ENCODE data around the gene EPB41L5. TPM values are rescaled to one million over a fixed set of nuclear protein-coding genes. Genes with fewer than 3 reads are reported as not detected.
"Not testable (repeated sequence)": the region's sequence is repeated elsewhere in the genome, so short reads cannot be mapped to it uniquely, and the experiment has no call there.

EPB41L5 gene
- 10 to 100 TPM; 11.4 to 42.9 (median 14.5) TPM for total RNA-seq

DNA sequence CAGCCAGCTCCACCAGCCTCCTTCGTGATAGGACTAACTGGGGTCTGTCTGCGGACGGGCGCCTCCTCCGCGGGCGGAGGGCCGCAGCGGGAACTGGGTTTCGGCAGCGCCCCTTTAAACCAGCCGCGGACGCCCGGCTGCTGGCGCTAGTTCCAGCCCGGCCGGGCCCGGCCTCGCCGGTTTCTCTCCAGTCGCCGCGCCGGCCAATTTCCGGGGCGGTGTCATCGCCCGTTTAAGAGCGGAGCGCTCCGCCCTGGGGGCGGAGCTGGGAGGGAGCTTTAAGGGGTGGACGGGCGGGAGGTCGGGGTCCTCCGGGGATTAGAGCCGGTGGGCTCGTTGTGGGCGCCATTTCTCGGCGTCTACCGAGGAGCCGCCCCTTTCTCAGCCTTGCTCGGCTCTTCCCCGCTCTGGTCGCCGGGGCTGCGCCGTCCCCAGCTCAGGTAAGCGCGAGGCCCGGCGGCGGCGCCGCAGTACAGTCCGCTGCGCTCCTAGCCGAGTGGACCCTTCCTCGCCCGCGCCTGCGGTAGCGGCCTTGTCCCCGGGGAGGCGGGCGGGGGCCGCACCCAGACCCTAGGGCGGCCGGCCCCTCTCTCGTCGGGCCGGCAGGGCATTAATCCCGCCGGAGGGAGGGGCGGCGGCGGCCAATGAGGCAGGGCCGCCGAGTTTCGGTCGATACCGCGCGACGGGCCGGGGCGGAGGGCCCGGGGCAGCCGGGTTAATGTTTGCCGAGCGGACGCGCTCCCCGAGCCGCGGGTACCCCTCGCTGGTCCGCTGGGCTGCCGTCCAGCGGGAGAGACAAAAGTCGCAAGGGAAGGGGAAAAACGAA is at the start of gene EPB41L5:
TSS of gene EPB41L5 (plus strand) at position 307 of the 826 bp plus-strand sequence. CDS start 6,008 bp downstream, outside the sequence.
- 0 to 1% methylated on average over 38 to 82 of the region's 104 CpGs for WGBS, 2 donors
- H3K27ac ChIP-seq, result peak within 1 kb of the TSS; percentile 72 to 92 (median 83)
- peak; percentile 81 to 84 for DNase-seq (ENCODE audit: low spot score in 2 of 2)

DNA sequence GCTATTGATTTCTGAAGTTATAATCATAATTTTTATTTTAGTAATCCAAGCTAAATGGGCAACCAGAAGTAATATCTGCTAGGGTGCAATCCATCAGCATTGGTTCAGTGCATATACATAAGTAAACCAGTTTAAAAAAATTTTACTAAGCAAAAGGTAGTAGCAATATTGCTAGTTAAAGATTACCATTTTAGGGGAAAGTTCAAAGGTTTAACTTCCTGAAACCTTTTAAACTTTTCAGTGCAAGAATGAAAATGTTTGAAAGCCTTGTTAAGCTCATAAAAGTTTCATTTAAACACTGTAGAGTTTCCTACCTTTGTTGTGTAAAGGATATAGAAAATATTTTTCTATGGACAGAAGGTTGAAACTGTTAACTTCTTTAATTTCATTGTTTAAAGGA is 31.0 kb upstream of the EPB41L5 start:
- DNase-seq (ENCODE audit: low spot score in 2 of 2), result no peak
- no peaks in the 10 kb centered on the region for H3K27me3 ChIP-seq
- H3K36me3 ChIP-seq, result peaks cover 0 to 7% (median 0%) of the 10 kb centered on the region in 3 donors
- H3K27ac ChIP-seq, result no peak overlapping the region
- H3K4me3 ChIP-seq, result no peak overlapping the region
- TF ChIP-seq EP300 (IDR thresholded peaks at IDR 0.05) (no peak), POLR2A (IDR thresholded peaks at IDR 0.05) (no peak)
- TF ChIP-seq, protein P1, sequence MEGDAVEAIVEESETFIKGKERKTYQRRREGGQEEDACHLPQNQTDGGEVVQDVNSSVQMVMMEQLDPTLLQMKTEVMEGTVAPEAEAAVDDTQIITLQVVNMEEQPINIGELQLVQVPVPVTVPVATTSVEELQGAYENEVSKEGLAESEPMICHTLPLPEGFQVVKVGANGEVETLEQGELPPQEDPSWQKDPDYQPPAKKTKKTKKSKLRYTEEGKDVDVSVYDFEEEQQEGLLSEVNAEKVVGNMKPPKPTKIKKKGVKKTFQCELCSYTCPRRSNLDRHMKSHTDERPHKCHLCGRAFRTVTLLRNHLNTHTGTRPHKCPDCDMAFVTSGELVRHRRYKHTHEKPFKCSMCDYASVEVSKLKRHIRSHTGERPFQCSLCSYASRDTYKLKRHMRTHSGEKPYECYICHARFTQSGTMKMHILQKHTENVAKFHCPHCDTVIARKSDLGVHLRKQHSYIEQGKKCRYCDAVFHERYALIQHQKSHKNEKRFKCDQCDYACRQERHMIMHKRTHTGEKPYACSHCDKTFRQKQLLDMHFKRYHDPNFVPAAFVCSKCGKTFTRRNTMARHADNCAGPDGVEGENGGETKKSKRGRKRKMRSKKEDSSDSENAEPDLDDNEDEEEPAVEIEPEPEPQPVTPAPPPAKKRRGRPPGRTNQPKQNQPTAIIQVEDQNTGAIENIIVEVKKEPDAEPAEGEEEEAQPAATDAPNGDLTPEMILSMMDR (IDR thresholded peaks at IDR 0.05), result no peak
- H3K9me3 ChIP-seq, result no peaks in the 10 kb centered on the region
- H3K4me1 ChIP-seq, result no peaks in the 10 kb centered on the region

More for the DNA sequence above, at the start of gene EPB41L5:
- H3K36me3 ChIP-seq, result no peaks in the 10 kb centered on the region
- peaks cover 0 to 20% (median 2%) of the 10 kb centered on the region in 4 donors for H3K4me1 ChIP-seq
- TF ChIP-seq EP300 (IDR thresholded peaks at IDR 0.05), result peak; percentile 50 to 67
- TF ChIP-seq, protein P1 (IDR thresholded peaks at IDR 0.05), result peak in 2 of 5 experiments; percentile 8 to 37
- peak in 1 of 2 donors; percentile 59 for TF ChIP-seq POLR2A (IDR thresholded peaks at IDR 0.05)
- no peaks in the 10 kb centered on the region for H3K9me3 ChIP-seq
- peak within 1 kb of the TSS; percentile 71 to 98 (median 80) for H3K4me3 ChIP-seq
- no peaks in the 10 kb centered on the region for H3K27me3 ChIP-seq

DNA sequence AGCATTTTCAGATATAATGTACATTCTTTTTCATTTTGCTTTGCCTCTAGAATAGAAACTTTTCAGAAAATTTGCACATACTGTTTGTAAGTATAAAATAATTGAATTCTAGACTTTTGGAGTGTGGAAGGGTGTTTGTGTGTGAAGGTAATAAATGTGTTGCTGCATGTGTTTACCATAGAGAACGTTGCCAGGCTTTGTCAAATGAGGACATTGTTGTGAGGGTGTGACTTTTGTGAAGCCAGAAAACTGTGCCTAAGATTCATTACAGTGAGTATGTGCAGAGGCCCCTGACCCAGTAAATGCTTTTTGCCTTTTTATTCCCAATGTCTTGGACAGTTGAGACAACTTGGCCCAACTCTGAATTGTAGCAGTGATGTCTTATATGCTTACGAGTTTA is 30.4 kb upstream of the EPB41L5 start:
- 56 to 61% methylated on average over 2 of the region's 2 CpGs for WGBS, 2 donors
- no peak overlapping the region for H3K4me3 ChIP-seq
- H3K27me3 ChIP-seq, result no peaks in the 10 kb centered on the region
- TF ChIP-seq, protein P1 (IDR thresholded peaks at IDR 0.05), result no peak
- TF ChIP-seq EP300 (IDR thresholded peaks at IDR 0.05), result no peak
- no peak for TF ChIP-seq POLR2A (IDR thresholded peaks at IDR 0.05)
- peaks cover 0 to 4% (median 0%) of the 10 kb centered on the region in 3 donors for H3K36me3 ChIP-seq
- no peaks in the 10 kb centered on the region for H3K9me3 ChIP-seq
- no peaks in the 10 kb centered on the region for H3K4me1 ChIP-seq
- no peak for DNase-seq (ENCODE audit: low spot score in 2 of 2)
- H3K27ac ChIP-seq, result no peak overlapping the region

DNA sequence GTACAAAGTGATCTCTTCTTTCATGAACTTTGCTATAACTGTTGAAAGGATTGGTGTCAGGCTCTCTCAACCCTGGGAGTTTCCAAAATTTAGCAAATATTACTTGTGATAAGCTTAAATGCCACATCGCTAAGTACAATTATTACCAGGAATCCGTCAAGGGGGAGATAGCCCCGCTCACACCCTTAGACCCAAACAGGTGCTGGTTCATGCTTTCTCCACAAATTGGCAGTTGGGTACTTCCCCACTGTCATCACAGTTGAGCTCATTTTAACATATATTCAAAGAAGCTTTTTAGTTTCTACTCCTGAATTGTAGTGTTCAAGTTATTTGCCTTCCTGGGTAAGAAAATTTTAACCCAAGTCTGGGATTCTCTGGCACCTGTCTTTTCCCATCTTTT is 29.8 kb upstream of the EPB41L5 start:
- TF ChIP-seq POLR2A (IDR thresholded peaks at IDR 0.05) (no peak), EP300 (IDR thresholded peaks at IDR 0.05) (no peak)
- TF ChIP-seq, protein P1 (IDR thresholded peaks at IDR 0.05), result no peak
- Histone ChIP-seq H3K36me3 (no peaks in the 10 kb centered on the region), H3K27me3 (no peaks in the 10 kb centered on the region), H3K4me1 (no peaks in the 10 kb centered on the region), H3K27ac (no peak overlapping the region), H3K4me3 (no peak overlapping the region), H3K9me3 (no peaks in the 10 kb centered on the region)
- 96 to 99% methylated on average over 3 of the region's 3 CpGs for WGBS, 2 donors
- DNase-seq (ENCODE audit: low spot score in 2 of 2), result no peak

DNA sequence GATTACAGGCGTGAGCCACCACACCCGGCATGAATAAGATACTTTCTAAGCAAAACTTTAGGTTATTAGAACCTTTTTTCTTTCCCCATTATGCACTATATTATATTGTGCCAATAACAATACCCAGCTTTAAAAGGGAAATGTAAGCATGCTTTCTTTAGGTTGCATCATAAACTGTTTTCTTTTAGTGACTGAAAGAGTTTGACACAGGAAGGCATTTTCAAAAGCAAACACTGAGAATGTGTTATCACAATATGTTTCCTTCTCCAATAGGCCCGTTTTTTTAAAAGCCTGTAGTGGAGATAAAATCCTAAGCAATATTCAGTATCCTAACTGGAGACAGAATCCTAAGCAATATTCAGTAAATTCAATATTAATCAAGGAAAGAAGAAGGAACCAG is 16.7 kb upstream of the EPB41L5 start:
- no peaks in the 10 kb centered on the region for H3K9me3 ChIP-seq
- WGBS, 2 donors, result 88 to 89% methylated on average over 3 of the region's 3 CpGs
- no peaks in the 10 kb centered on the region for H3K4me1 ChIP-seq
- no peak for DNase-seq (ENCODE audit: low spot score in 2 of 2)
- no peaks in the 10 kb centered on the region for H3K27me3 ChIP-seq
- no peak overlapping the region for H3K27ac ChIP-seq
- no peaks in the 10 kb centered on the region for H3K36me3 ChIP-seq
- TF ChIP-seq POLR2A (IDR thresholded peaks at IDR 0.05) (no peak), EP300 (IDR thresholded peaks at IDR 0.05) (no peak)
- TF ChIP-seq, protein P1 (IDR thresholded peaks at IDR 0.05), result no peak
- H3K4me3 ChIP-seq, result no peak overlapping the region

DNA sequence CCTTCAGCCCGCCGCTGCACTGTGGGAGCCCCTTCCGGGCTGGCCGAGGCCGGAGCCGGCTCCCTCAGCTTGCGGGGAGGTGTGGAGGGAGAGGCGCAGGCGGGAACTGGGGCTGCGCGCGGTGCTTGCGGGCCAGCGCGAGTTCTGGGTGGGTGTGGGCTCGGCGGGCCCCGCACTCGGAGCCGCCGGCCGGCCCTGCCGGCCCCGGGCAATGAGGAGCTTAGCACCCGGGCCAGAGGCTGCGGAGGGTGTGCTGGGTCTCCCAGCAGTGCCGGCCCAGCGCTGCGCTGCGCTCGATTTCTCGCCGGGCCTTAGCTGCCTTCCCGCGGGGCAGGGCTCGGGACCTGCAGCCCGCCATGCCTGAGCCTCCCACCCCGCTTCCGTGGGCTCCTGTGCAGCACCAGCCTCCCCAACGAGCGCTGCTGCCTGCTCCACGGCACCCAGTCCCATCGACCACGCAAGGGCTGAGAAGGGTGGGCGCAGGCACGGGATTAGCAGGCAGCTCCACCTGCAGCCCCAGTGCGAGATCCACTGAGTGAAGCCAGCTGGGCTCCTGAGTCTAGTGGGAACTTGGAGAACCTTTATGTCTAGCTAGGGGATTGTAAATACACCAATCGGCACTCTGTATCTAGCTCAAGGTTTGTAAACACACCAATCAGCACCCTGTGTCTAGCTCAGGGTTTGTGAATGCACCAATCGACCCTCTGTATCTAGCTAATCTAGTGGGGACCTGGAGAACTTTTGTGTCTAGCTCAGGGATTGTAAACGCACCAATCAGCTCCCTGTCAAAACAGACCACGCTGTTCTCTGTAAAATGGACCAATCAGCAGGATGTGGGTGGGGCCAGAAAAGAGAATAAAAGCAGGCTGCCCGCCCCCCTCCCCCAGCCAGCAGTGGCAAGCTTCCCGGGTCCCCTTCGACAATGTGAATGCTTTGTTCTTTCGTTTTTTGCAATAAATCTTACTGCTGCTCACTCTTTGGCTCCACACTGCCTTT is 15.7 kb upstream of the EPB41L5 start:
- not testable (repeated sequence) for H3K4me1 ChIP-seq; H3K27ac ChIP-seq; H3K27me3 ChIP-seq; H3K4me3 ChIP-seq; H3K9me3 ChIP-seq; DNase-seq (ENCODE audit: low spot score in 2 of 2); H3K36me3 ChIP-seq
- WGBS, 2 donors, result 83 to 89% methylated on average over 15 to 49 of the region's 55 CpGs
